ENCODE data around the gene MAB21L2.

- TF ChIP-seq POLR2AphosphoS5 (IDR thresholded peaks at IDR 0.05; ENCODE audit: low read depth, low read length) (no peak), POLR2A (IDR thresholded peaks at IDR 0.05; ENCODE audit: control extremely low read depth in 1 of 2, low read depth in 2 of 2, low read length in 2 of 2) (no peak), TAF7 (optimal IDR thresholded peaks at IDR 0.05; ENCODE audit: borderline replicate concordance, low read depth, low read length) (no peak), MAX (IDR thresholded peaks at IDR 0.05) (no peak), CTCF (IDR thresholded peaks at IDR 0.05; ENCODE audit: control extremely low read depth in 1 of 3, insufficient read depth in 1 of 3, low read depth in 1 of 3, low read length in 3 of 3) (no peak), RAD21 (IDR thresholded peaks at IDR 0.05 in 1 of 2, conservative IDR thresholded peaks at IDR 0.05 in 1 of 2; ENCODE audit: low read depth in 2 of 2, low read length in 2 of 2) (no peak), EP300 (IDR thresholded peaks at IDR 0.05; ENCODE audit: borderline replicate concordance in 1 of 2, low read depth in 2 of 2, low read length in 2 of 2) (no peak), EZH2 (IDR thresholded peaks at IDR 0.05; ENCODE audit: low read depth, low read length, severe bottlenecking) (no peak)
These were observed 8.4 kb upstream of the MAB21L2 start for GRCh38 chr4:150573534-150573933.
